ENCODE results near the gene RPL19. TPM values are rescaled to one million over a fixed set of nuclear protein-coding genes. Genes with fewer than 3 reads are reported as not detected.

The RPL19 gene
- total RNA-seq (ENCODE audit: low replicate concordance) = 1,605 and 1,703 TPM in 2 replicates
- long read RNA-seq, transcript RPL19-201 (6 exons, 737 nt) = major isoform, 1,034 of 1,106 reads
- long read RNA-seq, partial matches to known transcripts = 57 of 1,106 reads
- long read RNA-seq, other reads (novel, unspliced or antisense) = 10 of 1,106 reads

GRCh38 chr17:39200070-39200879 is at the start of gene RPL19:
Gene RPL19 (plus strand): TSS chr17:39200283. CDS start chr17:39200345, 62 bp downstream.
- Mint-ChIP-seq H3K4me1 (ENCODE audit: unreplicated experiment) (peaks cover 20% of the 10 kb centered on the region), H3K9me3 (no peaks in the 10 kb centered on the region), H3K27ac (peak within 1 kb of the TSS; percentile 98), H3K4me3 (peak within 1 kb of the TSS; percentile 92), H3K27me3 (no peaks in the 10 kb centered on the region), H3K36me3 (peaks cover 18% of the 10 kb centered on the region)
- TF ChIP-seq CTCF (conservative IDR thresholded peaks at IDR 0.05) = no peak
- no peak for DNase-seq (ENCODE audit: extremely low spot score, unreplicated experiment)

GRCh38 chr17:39150795-39151149 is 49.3 kb upstream of the RPL19 start:
- H3K4me1 Mint-ChIP-seq (ENCODE audit: unreplicated experiment) = peaks cover 13% of the 10 kb centered on the region
- no peaks in the 10 kb centered on the region for H3K9me3 Mint-ChIP-seq
- no peak overlapping the region for H3K27ac Mint-ChIP-seq
- no peak for TF ChIP-seq CTCF (conservative IDR thresholded peaks at IDR 0.05)
- peaks cover 6% of the 10 kb centered on the region for H3K36me3 Mint-ChIP-seq
- no peak for DNase-seq (ENCODE audit: extremely low spot score, unreplicated experiment)
- peaks cover 55% of the 10 kb centered on the region for H3K27me3 Mint-ChIP-seq
- H3K4me3 Mint-ChIP-seq = peak overlapping the region; percentile 84

- Mint-ChIP-seq H3K4me3 (peak within 1 kb of the TSS; percentile 98), H3K27me3 (peaks cover 55% of the 10 kb centered on the region), H3K27ac (peak within 1 kb of the TSS; percentile 94), H3K9me3 (no peaks in the 10 kb centered on the region), H3K36me3 (peaks cover 6% of the 10 kb centered on the region), H3K4me1 (ENCODE audit: unreplicated experiment) (peaks cover 13% of the 10 kb centered on the region)
- DNase-seq (ENCODE audit: extremely low spot score, unreplicated experiment) = no peak
- TF ChIP-seq CTCF (conservative IDR thresholded peaks at IDR 0.05) = no peak
Measured at GRCh38 chr17:39151150-39151942, 48.7 kb upstream of the RPL19 start, which contains the start of gene PLXDC1. Gene PLXDC1 (minus strand): TSS chr17:39151637. CDS start chr17:39151437, 200 bp downstream.

GRCh38 chr17:39151943-39152818 is 47.9 kb upstream of the RPL19 start:
- Mint-ChIP-seq H3K27ac (peak overlapping the region; percentile 94), H3K9me3 (no peaks in the 10 kb centered on the region), H3K4me3 (peak overlapping the region; percentile 98), H3K27me3 (peaks cover 59% of the 10 kb centered on the region), H3K4me1 (ENCODE audit: unreplicated experiment) (peaks cover 13% of the 10 kb centered on the region), H3K36me3 (peaks cover 6% of the 10 kb centered on the region)
- DNase-seq (ENCODE audit: extremely low spot score, unreplicated experiment) = no peak
- no peak for TF ChIP-seq CTCF (conservative IDR thresholded peaks at IDR 0.05)

GRCh38 chr17:39153599-39154051 is 46.5 kb upstream of the RPL19 start:
- H3K27ac Mint-ChIP-seq = peak overlapping the region; percentile 94
- H3K27me3 Mint-ChIP-seq = peaks cover 53% of the 10 kb centered on the region
- peaks cover 6% of the 10 kb centered on the region for H3K36me3 Mint-ChIP-seq
- H3K4me3 Mint-ChIP-seq = peak overlapping the region; percentile 98
- no peak for TF ChIP-seq CTCF (conservative IDR thresholded peaks at IDR 0.05)
- H3K9me3 Mint-ChIP-seq = no peaks in the 10 kb centered on the region
- DNase-seq (ENCODE audit: extremely low spot score, unreplicated experiment) = peak; percentile 98
- peaks cover 13% of the 10 kb centered on the region for H3K4me1 Mint-ChIP-seq (ENCODE audit: unreplicated experiment)

All from type B pancreatic cell (in vitro differentiated cells).